Kidney (tissue), 14 donors: Measurements from ENCODE around the gene ELK3. TPM values are rescaled to one million over a fixed set of nuclear protein-coding genes. Genes with fewer than 3 reads are reported as not detected.
A peak's percentile ranks its signal among the peaks of the same experiment; 100 is the strongest.

ENCODE experiments used
- DNase-seq, 5 donors: peaks; one replicate each; pipeline ENCODE4 v3.0.0-alpha.2; 2013 to 2020
- FAIRE-seq: peaks from 2 replicates; lab custom pipeline; 2012; peaks lifted over from hg19 to GRCh38; lab: Jason Lieb, UNC
- H3K27ac ChIP-seq, 2 donors: one replicate each; pipeline ENCODE4 v1.7.0; 2013; ENCODE audit warnings: low read depth in 2 of 2, low read length in 2 of 2, inconsistent platforms in 1 of 2
- H3K27me3 ChIP-seq: one replicate; pipeline ENCODE4 v1.7.1; 2013; ENCODE audit warnings: low read length, inconsistent platforms; ENCODE audit not compliant: control insufficient read depth, insufficient read depth
- H3K36me3 ChIP-seq, 3 donors: one replicate each; pipeline versions ENCODE4 v1.7.0 to v1.7.1; 2013; ENCODE audit warnings: low read length in 3 of 3, control low read depth in 1 of 3, inconsistent platforms in 1 of 3; ENCODE audit not compliant: insufficient read depth in 3 of 3, control insufficient read depth in 2 of 3
- H3K4me1 ChIP-seq, 3 donors: one replicate each; pipeline versions ENCODE4 v1.7.0 to v1.7.1; 2013; ENCODE audit warnings: low read length in 3 of 3, inconsistent platforms in 1 of 3, low read depth in 1 of 3; ENCODE audit not compliant: control insufficient read depth in 2 of 3, insufficient read depth in 2 of 3
- H3K4me3 ChIP-seq, 3 donors: one replicate each; pipeline versions ENCODE4 v1.7.0 to v1.8.1; 2013; ENCODE audit warnings: low read length in 3 of 3, control low read depth in 1 of 3, inconsistent platforms in 1 of 3
- H3K9ac ChIP-seq, 3 donors: one replicate each; pipeline versions ENCODE4 v1.7.0 to v1.7.1; 2013; ENCODE audit warnings: low read length in 3 of 3, control low read depth in 1 of 3, inconsistent platforms in 1 of 3
- H3K9me3 ChIP-seq, 3 donors: one replicate each; pipeline versions ENCODE4 v1.7.0 to v1.7.1; 2013; ENCODE audit warnings: low read length in 3 of 3, control low read depth in 1 of 3, inconsistent platforms in 1 of 3; ENCODE audit not compliant: control insufficient read depth in 2 of 3, insufficient read depth in 1 of 3
- intact Hi-C: fragments of 100-400 bp; cut with DNase I; formaldehyde crosslinking; loops from one replicate; pipeline ENCODE4 v1.11.1; 2022
- polyA plus RNA-seq: library from polyadenylated mRNA; stranded (reverse); fragments of 350-450 nt; fragmentation: Illumina TruSeq; extraction: RNeasy Lipid Tissue Mini Kit (QIAGEN cat#74804); gene quantifications from one replicate; pipeline ENCODE4 v1.2.3, GENCODE V29; 2014; ENCODE audit warnings: low read depth, low replicate concordance; ENCODE audit not compliant: insufficient read depth
- total RNA-seq: library from RNA; stranded (reverse); fragmentation: NEBNext Ultra II Directional; extraction: Animal tissue kit (Norgen Biotek cat#: 25700); gene quantifications from one replicate; pipeline ENCODE4 v1.2.1, GENCODE V29; 2021
- TF ChIP-seq, protein P1 (sequence below): IDR thresholded peaks from 3 replicates; pipeline ENCODE4 v1.5.1; 2012; ENCODE audit warnings: mild to moderate bottlenecking, moderate library complexity, borderline replicate concordance; ENCODE audit not compliant: insufficient read depth; ENCODE audit errors: extremely low read depth
- donor health status: control.
- donor health status: control.
- donor health status: control.
- donor health status: control.
- donor health status: control.
- donor health status: DM: yes; HTN: yes; CAD: no.
- donor health status: Normal renal cell carcinoma (clear cell type).

The ELK3 gene
- total and polyA plus RNA-seq, 2 donors from 2014 or later = 10.5 to 59.5 TPM

DNA sequence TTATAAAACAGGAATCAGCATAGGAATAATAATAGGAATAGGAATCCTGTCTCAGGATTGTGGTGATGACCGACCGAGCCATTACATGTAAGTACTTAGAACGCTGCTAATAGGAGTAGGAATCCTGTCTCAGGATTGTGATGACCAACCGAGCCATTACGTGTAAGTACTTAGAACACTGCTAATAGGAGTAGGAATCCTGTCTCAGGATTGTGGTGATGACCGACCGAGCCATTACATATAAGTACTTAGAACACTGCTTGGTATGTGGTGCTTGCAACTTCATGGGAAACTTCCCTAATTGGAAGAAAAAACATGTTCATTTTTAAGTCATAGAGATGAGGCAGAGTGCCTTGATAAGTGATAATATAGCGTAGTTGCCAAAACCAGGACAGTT is 30.0 kb downstream of the ELK3 start:
- FAIRE-seq (no peak), DNase-seq (no peak)
- Histone ChIP-seq H3K36me3 (peaks cover 0 to 8% (median 3%) of the 10 kb centered on the region in 3 donors), H3K4me1 (peaks cover 0 to 4% (median 0%) of the 10 kb centered on the region in 3 donors), H3K9me3 (no peaks in the 10 kb centered on the region), H3K4me3 (no peak overlapping the region), H3K27ac (no peak overlapping the region), H3K9ac (no peak overlapping the region), H3K27me3 (no peaks in the 10 kb centered on the region)
- TF ChIP-seq, protein P1, sequence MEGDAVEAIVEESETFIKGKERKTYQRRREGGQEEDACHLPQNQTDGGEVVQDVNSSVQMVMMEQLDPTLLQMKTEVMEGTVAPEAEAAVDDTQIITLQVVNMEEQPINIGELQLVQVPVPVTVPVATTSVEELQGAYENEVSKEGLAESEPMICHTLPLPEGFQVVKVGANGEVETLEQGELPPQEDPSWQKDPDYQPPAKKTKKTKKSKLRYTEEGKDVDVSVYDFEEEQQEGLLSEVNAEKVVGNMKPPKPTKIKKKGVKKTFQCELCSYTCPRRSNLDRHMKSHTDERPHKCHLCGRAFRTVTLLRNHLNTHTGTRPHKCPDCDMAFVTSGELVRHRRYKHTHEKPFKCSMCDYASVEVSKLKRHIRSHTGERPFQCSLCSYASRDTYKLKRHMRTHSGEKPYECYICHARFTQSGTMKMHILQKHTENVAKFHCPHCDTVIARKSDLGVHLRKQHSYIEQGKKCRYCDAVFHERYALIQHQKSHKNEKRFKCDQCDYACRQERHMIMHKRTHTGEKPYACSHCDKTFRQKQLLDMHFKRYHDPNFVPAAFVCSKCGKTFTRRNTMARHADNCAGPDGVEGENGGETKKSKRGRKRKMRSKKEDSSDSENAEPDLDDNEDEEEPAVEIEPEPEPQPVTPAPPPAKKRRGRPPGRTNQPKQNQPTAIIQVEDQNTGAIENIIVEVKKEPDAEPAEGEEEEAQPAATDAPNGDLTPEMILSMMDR = no peak
- intact Hi-C loops = no loop called here

DNA sequence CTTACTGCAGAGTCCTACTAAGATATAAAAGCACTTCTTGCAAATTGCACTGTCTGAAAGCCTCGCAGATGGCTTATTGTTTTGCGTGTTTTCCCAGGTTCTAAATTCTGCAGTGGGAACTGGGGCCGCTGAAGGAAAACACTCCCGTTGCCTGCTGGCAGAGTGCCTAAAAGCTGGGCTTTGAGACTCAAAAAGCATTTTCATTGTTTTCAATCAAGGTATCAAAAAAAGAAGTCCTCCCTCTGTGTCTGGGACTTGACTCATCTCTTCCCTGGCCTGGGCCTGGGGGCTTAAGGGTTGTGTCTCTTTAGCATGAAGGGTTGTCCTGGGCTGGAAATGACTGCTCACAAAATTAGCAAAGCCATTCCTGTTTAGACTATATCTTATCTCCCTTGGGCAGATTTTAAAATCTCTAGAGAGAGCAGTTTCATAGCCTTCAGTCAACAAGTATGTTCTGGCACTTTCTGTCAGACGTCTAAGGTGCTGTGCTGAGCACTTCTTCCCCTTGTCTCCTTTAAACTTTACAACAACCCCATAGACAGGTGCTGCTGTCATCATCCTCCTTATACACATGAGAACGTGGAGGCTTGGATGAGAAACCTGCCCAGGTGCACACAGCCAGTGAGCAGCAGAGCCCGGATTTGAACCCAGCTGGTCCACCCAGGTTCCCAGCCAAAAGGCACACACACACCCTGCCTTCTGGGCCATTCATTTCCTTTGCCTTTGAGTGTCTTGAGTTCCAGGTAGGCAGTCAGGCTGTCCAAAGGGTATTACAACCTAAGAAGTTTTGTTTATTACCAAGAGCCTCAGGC is 31.1 kb downstream of the ELK3 start:
- peak in 2 of 5 donors; percentile 36 to 66 for DNase-seq
- no peaks in the 10 kb centered on the region for H3K27me3 ChIP-seq
- H3K36me3 ChIP-seq = peaks cover 0 to 8% (median 3%) of the 10 kb centered on the region in 3 donors
- intact Hi-C loops = no loop called here
- no peak overlapping the region for H3K27ac ChIP-seq
- H3K9me3 ChIP-seq = no peaks in the 10 kb centered on the region
- FAIRE-seq = no peak
- H3K4me1 ChIP-seq = peaks cover 0 to 4% (median 0%) of the 10 kb centered on the region in 3 donors
- TF ChIP-seq, protein P1 = no peak
- H3K4me3 ChIP-seq = no peak overlapping the region
- H3K9ac ChIP-seq = no peak overlapping the region

DNA sequence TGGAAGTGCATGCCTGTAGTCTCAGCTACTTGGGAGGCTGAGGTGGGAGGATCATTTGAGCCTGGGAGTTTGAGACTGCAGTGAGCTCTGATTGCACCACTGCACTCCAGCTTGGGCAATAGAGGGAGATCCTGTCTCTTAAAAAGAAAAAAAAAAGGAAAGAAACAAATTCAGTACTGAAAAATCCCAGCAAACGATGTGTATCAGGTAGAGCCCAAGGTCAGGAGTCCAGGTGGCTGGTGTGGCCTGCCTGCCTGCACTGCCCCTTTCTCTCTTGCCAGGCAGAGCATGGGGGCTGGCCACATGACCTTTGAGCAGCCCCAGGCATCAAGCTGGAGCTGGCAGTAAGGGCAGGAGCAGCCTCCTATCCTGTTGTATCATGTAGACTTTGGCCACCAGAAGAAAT is 31.8 kb downstream of the ELK3 start:
- no peak overlapping the region for H3K27ac ChIP-seq
- no peaks in the 10 kb centered on the region for H3K9me3 ChIP-seq
- no peak overlapping the region for H3K9ac ChIP-seq
- intact Hi-C loops = no loop called here
- no peak for DNase-seq
- no peaks in the 10 kb centered on the region for H3K27me3 ChIP-seq
- no peak for FAIRE-seq
- H3K36me3 ChIP-seq = peaks cover 0 to 8% (median 3%) of the 10 kb centered on the region in 3 donors
- TF ChIP-seq, protein P1 = no peak
- peaks cover 0 to 4% (median 0%) of the 10 kb centered on the region in 3 donors for H3K4me1 ChIP-seq
- no peak overlapping the region for H3K4me3 ChIP-seq
